ENCODE data around the gene NUP214.
"Not testable (repeated sequence)": the region's sequence is repeated elsewhere in the genome, so short reads cannot be mapped to it uniquely, and the experiment has no call there.

NUP214 gene

GRCh38 chr9:131264231-131264630 is 138.8 kb downstream of the NUP214 start:
- no peak for DNase-seq

- DNase-seq = no peak
These were observed 141.2 kb downstream of the NUP214 start for GRCh38 chr9:131266266-131267229.

GRCh38 chr9:131270171-131271015 is 145.0 kb downstream of the NUP214 start:
- DNase-seq = no peak

- not testable (repeated sequence) for DNase-seq
These were observed 145.6 kb downstream of the NUP214 start for GRCh38 chr9:131271016-131271273.

GRCh38 chr9:131271506-131271931 is 146.1 kb downstream of the NUP214 start:
- no peak for DNase-seq

- DNase-seq = no peak
These were observed 146.8 kb downstream of the NUP214 start for GRCh38 chr9:131272212-131272611.

- DNase-seq = no peak
These were observed 147.9 kb downstream of the NUP214 start for GRCh38 chr9:131273146-131273855.

GRCh38 chr9:131273856-131274673 is 148.7 kb downstream of the NUP214 start:
- no peak for DNase-seq

GRCh38 chr9:131274674-131275331 is 149.4 kb downstream of the NUP214 start:
- DNase-seq = no peak

GRCh38 chr9:131275332-131276093 is 150.1 kb downstream of the NUP214 start:
- DNase-seq = no peak

GRCh38 chr9:131276094-131276888 is 150.9 kb downstream of the NUP214 start, which contains the start of gene FAM78A:
Gene FAM78A, minus strand, starts transcription at chr9:131276510. Its CDS starts 331 bp downstream, at chr9:131276179.
- no peak for DNase-seq

- no peak for DNase-seq
These were observed 151.5 kb downstream of the NUP214 start for GRCh38 chr9:131276891-131277286.

- DNase-seq = no peak
These were observed 152.0 kb downstream of the NUP214 start for GRCh38 chr9:131277287-131277909.

- DNase-seq = no peak
These were observed 152.7 kb downstream of the NUP214 start for GRCh38 chr9:131277910-131278701.

- DNase-seq = no peak
These were observed 153.3 kb downstream of the NUP214 start for GRCh38 chr9:131278702-131279111.

GRCh38 chr9:131279196-131279862 is 153.9 kb downstream of the NUP214 start:
- no peak for DNase-seq

- no peak for DNase-seq
These were observed 154.6 kb downstream of the NUP214 start for GRCh38 chr9:131279863-131280570.

All from NCI-H1417 treated with DMSO at 0.1 percent for 48 hours (cell line).